ENCODE results near the gene MAPK13. TPM values are rescaled to one million over a fixed set of nuclear protein-coding genes. Genes with fewer than 3 reads are reported as not detected.

MAPK13 gene
- total RNA-seq, 1 donor, result 4.3 TPM

DNA sequence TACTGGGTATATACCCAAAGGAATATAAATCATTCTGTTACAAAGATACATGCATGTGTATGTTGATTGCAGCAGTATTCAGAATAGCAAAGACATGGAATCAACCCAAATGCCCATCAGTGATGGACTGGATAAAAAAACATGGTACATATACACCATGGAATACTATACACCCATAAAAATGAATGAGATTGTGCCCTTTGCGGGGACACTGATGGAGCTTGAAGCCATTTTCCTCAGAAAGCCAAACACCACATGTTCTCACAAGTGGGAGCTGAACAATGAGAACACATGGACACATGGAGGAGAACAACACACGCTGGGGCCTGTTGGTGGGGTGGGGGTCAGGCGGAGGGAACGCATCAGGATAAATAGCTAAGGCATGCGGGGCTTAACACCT is 41.3 kb upstream of the MAPK13 start:
- DNase-seq (ENCODE audit: insufficient read length, low spot score, missing footprints), result no peak
- H3K36me3 ChIP-seq (ENCODE audit: insufficient read depth, low read length), result peaks cover 28% of the 10 kb centered on the region
- H3K4me3 ChIP-seq (ENCODE audit: insufficient read depth, low read length), result no peak overlapping the region
- no peaks in the 10 kb centered on the region for H3K27me3 ChIP-seq (ENCODE audit: insufficient read depth, low read length)
- no peak overlapping the region for H2AFZ ChIP-seq (ENCODE audit: low read length)
- TF ChIP-seq, protein P1, sequence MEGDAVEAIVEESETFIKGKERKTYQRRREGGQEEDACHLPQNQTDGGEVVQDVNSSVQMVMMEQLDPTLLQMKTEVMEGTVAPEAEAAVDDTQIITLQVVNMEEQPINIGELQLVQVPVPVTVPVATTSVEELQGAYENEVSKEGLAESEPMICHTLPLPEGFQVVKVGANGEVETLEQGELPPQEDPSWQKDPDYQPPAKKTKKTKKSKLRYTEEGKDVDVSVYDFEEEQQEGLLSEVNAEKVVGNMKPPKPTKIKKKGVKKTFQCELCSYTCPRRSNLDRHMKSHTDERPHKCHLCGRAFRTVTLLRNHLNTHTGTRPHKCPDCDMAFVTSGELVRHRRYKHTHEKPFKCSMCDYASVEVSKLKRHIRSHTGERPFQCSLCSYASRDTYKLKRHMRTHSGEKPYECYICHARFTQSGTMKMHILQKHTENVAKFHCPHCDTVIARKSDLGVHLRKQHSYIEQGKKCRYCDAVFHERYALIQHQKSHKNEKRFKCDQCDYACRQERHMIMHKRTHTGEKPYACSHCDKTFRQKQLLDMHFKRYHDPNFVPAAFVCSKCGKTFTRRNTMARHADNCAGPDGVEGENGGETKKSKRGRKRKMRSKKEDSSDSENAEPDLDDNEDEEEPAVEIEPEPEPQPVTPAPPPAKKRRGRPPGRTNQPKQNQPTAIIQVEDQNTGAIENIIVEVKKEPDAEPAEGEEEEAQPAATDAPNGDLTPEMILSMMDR (IDR thresholded peaks at IDR 0.05; ENCODE audit: extremely low read depth, low read depth, low read length), result no peak
- H3K9me3 ChIP-seq (ENCODE audit: low read depth, low read length), result no peaks in the 10 kb centered on the region
- H3K27ac ChIP-seq (ENCODE audit: low read depth, low read length), result no peak overlapping the region
- H3K4me1 ChIP-seq (ENCODE audit: insufficient read depth, low read length), result no peaks in the 10 kb centered on the region
- H4K20me1 ChIP-seq (ENCODE audit: insufficient read depth, low read length), result no peaks in the 10 kb centered on the region
- H3K79me2 ChIP-seq (ENCODE audit: insufficient read depth, low read length), result no peaks in the 10 kb centered on the region
- H3K4me2 ChIP-seq (ENCODE audit: insufficient read depth, low read length), result no peak overlapping the region

DNA sequence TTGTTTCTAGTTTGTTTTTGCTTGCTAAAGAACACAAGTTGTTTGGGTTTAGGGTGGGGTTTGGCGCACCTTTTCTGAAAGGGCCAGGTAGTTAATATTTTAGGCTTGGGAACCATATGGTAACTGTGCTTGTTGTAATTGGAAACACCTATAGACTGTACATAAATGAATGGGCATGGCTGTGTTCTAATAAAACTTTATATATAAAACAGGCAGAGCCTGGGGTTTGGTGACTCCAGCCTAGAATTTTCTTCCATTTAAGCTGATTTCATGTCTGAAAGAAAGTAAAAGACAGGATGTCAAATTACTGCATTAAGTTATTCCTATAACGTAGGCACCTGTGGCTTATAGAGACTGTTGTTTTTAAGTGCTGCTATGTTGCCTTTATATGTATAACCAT is 36.1 kb upstream of the MAPK13 start:
- TF ChIP-seq, protein P1 (IDR thresholded peaks at IDR 0.05; ENCODE audit: extremely low read depth, low read depth, low read length), result no peak
- Histone ChIP-seq H3K4me1 (ENCODE audit: insufficient read depth, low read length) (peaks cover 7% of the 10 kb centered on the region), H2AFZ (ENCODE audit: low read length) (no peak overlapping the region)

DNA sequence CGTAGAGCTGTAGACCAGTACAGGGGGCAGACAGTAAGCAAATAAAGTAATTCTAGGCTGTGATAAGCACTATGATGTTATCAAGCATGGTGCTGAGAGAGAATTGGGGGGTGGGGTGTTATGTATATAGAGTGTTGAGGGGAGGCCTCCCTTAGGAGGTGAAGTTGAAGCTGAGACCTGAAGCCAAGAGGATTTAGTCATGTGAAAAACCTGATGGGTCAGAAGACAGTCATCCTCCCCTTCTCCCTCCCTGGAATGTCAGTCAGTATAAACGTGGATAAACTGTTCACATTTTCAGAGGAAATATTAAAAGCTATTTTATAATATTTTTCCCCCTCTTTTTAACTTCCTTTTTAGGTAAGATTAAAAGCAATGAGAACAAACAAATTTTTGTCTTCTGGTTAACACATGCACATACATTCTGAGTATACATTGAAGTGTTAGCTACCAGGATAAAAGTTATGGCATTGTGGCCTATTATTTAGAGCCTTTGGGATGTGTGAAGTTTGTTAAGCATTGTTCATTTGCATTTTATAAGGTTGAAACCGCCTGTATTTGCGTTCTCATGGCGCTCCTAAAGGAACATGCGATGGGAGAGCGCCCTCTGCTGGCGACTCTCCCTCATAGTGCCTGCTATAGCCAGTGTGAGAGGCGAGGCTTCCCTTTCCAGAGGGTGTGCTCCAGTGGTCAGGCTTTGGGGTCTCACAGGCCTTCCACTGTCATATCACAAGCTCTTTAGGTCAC is 35.4 kb upstream of the MAPK13 start:
- H4K20me1 ChIP-seq (ENCODE audit: insufficient read depth, low read length), result no peaks in the 10 kb centered on the region
- H3K79me2 ChIP-seq (ENCODE audit: insufficient read depth, low read length), result peaks cover 2% of the 10 kb centered on the region
- H3K4me2 ChIP-seq (ENCODE audit: insufficient read depth, low read length), result peak overlapping the region; percentile 31
- peak; percentile 60 for DNase-seq (ENCODE audit: insufficient read length, low spot score, missing footprints)
- H3K4me3 ChIP-seq (ENCODE audit: insufficient read depth, low read length), result no peak overlapping the region
- no peak overlapping the region for H2AFZ ChIP-seq (ENCODE audit: low read length)
- no peaks in the 10 kb centered on the region for H3K9me3 ChIP-seq (ENCODE audit: low read depth, low read length)
- peaks cover 36% of the 10 kb centered on the region for H3K36me3 ChIP-seq (ENCODE audit: insufficient read depth, low read length)
- peak overlapping the region; percentile 10 for H3K27ac ChIP-seq (ENCODE audit: low read depth, low read length)
- TF ChIP-seq, protein P1 (IDR thresholded peaks at IDR 0.05; ENCODE audit: extremely low read depth, low read depth, low read length), result peak; percentile 98
- H3K27me3 ChIP-seq (ENCODE audit: insufficient read depth, low read length), result no peaks in the 10 kb centered on the region
- H3K4me1 ChIP-seq (ENCODE audit: insufficient read depth, low read length), result peaks cover 7% of the 10 kb centered on the region

More for the DNA sequence above, 36.1 kb upstream of the MAPK13 start:
- Histone ChIP-seq H3K27ac (ENCODE audit: low read depth, low read length) (peak overlapping the region; percentile 10), H3K4me3 (ENCODE audit: insufficient read depth, low read length) (no peak overlapping the region), H3K9me3 (ENCODE audit: low read depth, low read length) (no peaks in the 10 kb centered on the region), H4K20me1 (ENCODE audit: insufficient read depth, low read length) (no peaks in the 10 kb centered on the region), H3K27me3 (ENCODE audit: insufficient read depth, low read length) (no peaks in the 10 kb centered on the region), H3K79me2 (ENCODE audit: insufficient read depth, low read length) (peaks cover 2% of the 10 kb centered on the region), H3K4me2 (ENCODE audit: insufficient read depth, low read length) (no peak overlapping the region), H3K36me3 (ENCODE audit: insufficient read depth, low read length) (peaks cover 38% of the 10 kb centered on the region)
- no peak for DNase-seq (ENCODE audit: insufficient read length, low spot score, missing footprints)

DNA sequence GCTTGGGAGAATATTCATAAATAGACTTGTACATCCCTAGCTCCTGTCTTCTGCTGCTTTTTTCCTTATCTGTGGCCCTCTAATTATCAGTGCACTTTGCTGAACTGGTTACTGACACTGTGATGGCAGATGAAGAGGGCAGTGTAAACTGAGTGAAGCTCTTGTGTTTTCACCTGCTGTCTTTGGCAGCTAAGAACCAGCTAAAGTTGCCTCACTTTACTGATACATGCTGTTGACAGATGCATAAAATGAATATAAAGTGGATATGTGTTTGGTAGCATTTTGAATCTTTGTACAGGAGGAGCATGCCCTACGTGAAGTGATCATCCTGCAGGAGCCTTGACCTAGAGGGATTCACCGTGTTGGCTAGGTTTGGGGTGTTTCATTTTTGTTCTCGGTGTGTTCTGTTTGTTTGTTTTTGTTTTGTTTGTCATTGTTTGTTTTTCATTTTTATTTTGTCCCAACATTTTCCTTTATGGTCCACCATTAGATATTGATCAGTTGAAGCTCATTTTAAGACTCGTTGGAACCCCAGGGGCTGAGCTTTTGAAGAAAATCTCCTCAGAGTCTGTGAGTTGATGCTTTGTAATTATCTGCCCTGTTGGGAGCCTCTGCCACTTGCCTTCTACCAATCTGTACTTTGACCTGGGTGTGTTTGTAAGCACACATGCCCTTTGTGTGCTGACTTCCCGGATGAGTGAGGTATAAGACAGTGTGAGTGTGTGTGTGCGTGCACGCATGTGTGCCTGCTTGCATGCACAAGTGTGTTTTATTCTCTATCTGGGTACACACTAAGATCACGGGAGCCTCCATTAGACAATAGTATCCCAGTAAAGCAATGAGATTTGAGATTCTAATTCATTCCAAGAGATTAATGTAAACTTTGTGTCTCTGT is 34.6 kb upstream of the MAPK13 start:
- Histone ChIP-seq H3K4me3 (ENCODE audit: insufficient read depth, low read length) (no peak overlapping the region), H3K36me3 (ENCODE audit: insufficient read depth, low read length) (peaks cover 40% of the 10 kb centered on the region), H3K4me2 (ENCODE audit: insufficient read depth, low read length) (no peak overlapping the region), H3K79me2 (ENCODE audit: insufficient read depth, low read length) (peaks cover 2% of the 10 kb centered on the region), H3K4me1 (ENCODE audit: insufficient read depth, low read length) (peaks cover 7% of the 10 kb centered on the region), H2AFZ (ENCODE audit: low read length) (no peak overlapping the region), H4K20me1 (ENCODE audit: insufficient read depth, low read length) (no peaks in the 10 kb centered on the region), H3K27ac (ENCODE audit: low read depth, low read length) (no peak overlapping the region), H3K27me3 (ENCODE audit: insufficient read depth, low read length) (no peaks in the 10 kb centered on the region), H3K9me3 (ENCODE audit: low read depth, low read length) (no peaks in the 10 kb centered on the region)
- DNase-seq (ENCODE audit: insufficient read length, low spot score, missing footprints), result no peak
- TF ChIP-seq, protein P1 (IDR thresholded peaks at IDR 0.05; ENCODE audit: extremely low read depth, low read depth, low read length), result no peak
